WTC11 (cell line): ENCODE results near the gene DCLK1. TPM values are rescaled to one million over a fixed set of nuclear protein-coding genes. Genes with fewer than 3 reads are reported as not detected.

Experiments used
- ATAC-seq: fragments of 200-7000 bp; cut with Tn5 transposase; 2 replicates; pipeline ENCODE4 v1.10.0; 2021; ENCODE audit warnings: mild to moderate bottlenecking, moderate library complexity
- CTCF ChIA-PET: fragments of 300-600 bp; sonication (Branson Sonifier 250); formaldehyde crosslinking; loops from one replicate; lab custom pipeline; 2021; ENCODE audit warnings: antibody characterized with exemption; lab: Charles Lee
- POLR2A ChIA-PET: fragments of 350-600 bp; sonication (Branson Sonifier 250); formaldehyde crosslinking; loops from one replicate; lab custom pipeline; 2021; ENCODE audit warnings: antibody characterized with exemption; lab: Charles Lee
- DNase-seq: peaks from one replicate; pipeline ENCODE4 v3.0.0; 2021; ENCODE audit warnings: low spot score
- H3K27ac Mint-ChIP-seq: 2 replicates; pipeline ENCODE4 v1.8.0; 2021; ENCODE audit warnings: mixed read lengths
- H3K27me3 Mint-ChIP-seq: 2 replicates; pipeline ENCODE4 v1.8.0; 2021; ENCODE audit warnings: low read depth, mild to moderate bottlenecking, moderate library complexity, mixed read lengths
- H3K36me3 Mint-ChIP-seq: 2 replicates; pipeline ENCODE4 v1.8.0; 2021; ENCODE audit warnings: mixed read lengths
- H3K4me1 Mint-ChIP-seq: 2 replicates; pipeline ENCODE4 v1.8.0; 2022; ENCODE audit warnings: mixed read lengths
- H3K4me3 Mint-ChIP-seq: 2 replicates; pipeline ENCODE4 v1.8.0; 2021; ENCODE audit warnings: mild to moderate bottlenecking, moderate library complexity, mixed read lengths
- H3K9me3 Mint-ChIP-seq: 2 replicates; pipeline ENCODE4 v1.8.0; 2021; ENCODE audit warnings: mixed read lengths
- ATF1 ChIP-seq: sonication (generic); formaldehyde crosslinking; IDR thresholded peaks from 2 replicates; pipeline ENCODE4 v1.8.1; 2023; ENCODE audit warnings: mild to moderate bottlenecking, moderate library complexity, missing genetic modification reagents
- ATF3 ChIP-seq: sonication (generic); formaldehyde crosslinking; conservative IDR thresholded peaks from 2 replicates; pipeline ENCODE4 v1.8.1; 2022; ENCODE audit warnings: mild to moderate bottlenecking, missing genetic modification reagents
- CBFB ChIP-seq: sonication (generic); formaldehyde crosslinking; IDR thresholded peaks from 2 replicates; pipeline ENCODE4 v1.8.1; 2022; ENCODE audit warnings: mild to moderate bottlenecking, low read depth, missing genetic modification reagents
- CREM ChIP-seq: sonication (generic); formaldehyde crosslinking; IDR thresholded peaks from 2 replicates; pipeline ENCODE4 v1.8.1; 2022; ENCODE audit warnings: mild to moderate bottlenecking, missing genetic modification reagents, moderate library complexity
- CTCF ChIP-seq: fragments of 200-600 bp; IDR thresholded peaks from 2 replicates; pipeline ENCODE4 v1.8.0; 2022; ENCODE audit warnings: antibody characterized with exemption
- FOXK1 ChIP-seq: sonication (generic); formaldehyde crosslinking; IDR thresholded peaks from 2 replicates; pipeline ENCODE4 v1.8.0; 2022; ENCODE audit warnings: mild to moderate bottlenecking, moderate library complexity, missing genetic modification reagents
- GTF2I ChIP-seq: fragments of 250-450 bp; sonication (Bioruptor Pico); conservative IDR thresholded peaks from 2 replicates; pipeline ENCODE4 v1.4.0; 2021; ENCODE audit warnings: mild to moderate bottlenecking
- JAZF1 ChIP-seq: fragments of 250-450 bp; sonication (Bioruptor Pico); IDR thresholded peaks from 2 replicates; pipeline ENCODE4 v1.9.0; 2021; ENCODE audit warnings: moderate library complexity, mild to moderate bottlenecking, inconsistent platforms
- MXD4 ChIP-seq: fragments of 250-450 bp; sonication (Bioruptor Pico); IDR thresholded peaks from 2 replicates; pipeline ENCODE4 v1.8.0; 2021; ENCODE audit warnings: mild to moderate bottlenecking, moderate library complexity, borderline replicate concordance
- MYBL2 ChIP-seq: sonication (generic); formaldehyde crosslinking; IDR thresholded peaks from 2 replicates; pipeline ENCODE4 v1.8.1; 2023; ENCODE audit warnings: mild to moderate bottlenecking, moderate library complexity, missing genetic modification reagents
- NFYB ChIP-seq: sonication (generic); formaldehyde crosslinking; conservative IDR thresholded peaks from 2 replicates; pipeline ENCODE4 v1.8.0; 2022; ENCODE audit warnings: low read depth, missing genetic modification reagents
- PREB ChIP-seq: sonication (generic); formaldehyde crosslinking; IDR thresholded peaks from 2 replicates; pipeline ENCODE4 v1.8.1; 2022; ENCODE audit warnings: mild to moderate bottlenecking, missing genetic modification reagents, moderate library complexity, borderline replicate concordance
- PRRX2 ChIP-seq: fragments of 250-450 bp; sonication (Bioruptor Pico); IDR thresholded peaks from 2 replicates; pipeline ENCODE4 v1.8.0; 2021; ENCODE audit warnings: mild to moderate bottlenecking
- RORB ChIP-seq: fragments of 250-450 bp; sonication (Bioruptor Pico); IDR thresholded peaks from 2 replicates; pipeline ENCODE4 v1.9.0; 2021; ENCODE audit warnings: mild to moderate bottlenecking
- USF1 ChIP-seq: sonication (generic); formaldehyde crosslinking; IDR thresholded peaks from 2 replicates; pipeline ENCODE4 v1.8.0; 2022; ENCODE audit warnings: mild to moderate bottlenecking, missing genetic modification reagents
- USF2 ChIP-seq: sonication (generic); formaldehyde crosslinking; IDR thresholded peaks from 2 replicates; pipeline ENCODE4 v1.8.1; 2023; ENCODE audit warnings: mild to moderate bottlenecking, missing genetic modification reagents, moderate library complexity
- ZNF219 ChIP-seq: sonication (generic); formaldehyde crosslinking; IDR thresholded peaks from 2 replicates; pipeline ENCODE4 v1.8.0; 2023; ENCODE audit warnings: missing genetic modification reagents, mild to moderate bottlenecking, borderline replicate concordance
- ZNF281 ChIP-seq: sonication (generic); formaldehyde crosslinking; IDR thresholded peaks from 2 replicates; pipeline ENCODE4 v1.8.0; 2023; ENCODE audit warnings: mild to moderate bottlenecking, missing genetic modification reagents
- total RNA-seq: library from RNA; stranded (reverse); gene quantifications from 3 replicates; pipeline ENCODE4 v1.2.3, GENCODE V29; 2021

Gene DCLK1
- total RNA-seq, 1 experiment from 2014 or later: 18.5 TPM

- ATAC-seq (no peak), DNase-seq (no peak)
- Mint-ChIP-seq H3K4me1 (peaks cover 8% of the 10 kb centered on the region), H3K27ac (no peak overlapping the region), H3K9me3 (no peaks in the 10 kb centered on the region), H3K4me3 (no peak overlapping the region), H3K36me3 (no peaks in the 10 kb centered on the region), H3K27me3 (no peaks in the 10 kb centered on the region)
- CTCF ChIA-PET: interaction anchor here (0.6 to 1.4 kb wide), 2 partner anchors 22 to 27 kb away, joined by 3 read pairs; no protein-coding TSS in a partner anchor
- POLR2A ChIA-PET: no interaction called here
- TF ChIP-seq RORB (CRISPR knock-in tag) (no peak), PREB (no peak), CTCF (no peak), ATF3 (CRISPR knock-in tag) (no peak), MXD4 (CRISPR knock-in tag) (no peak), GTF2I (CRISPR knock-in tag) (no peak), NFYB (CRISPR knock-in tag) (no peak), CBFB (no peak), ZNF281 (no peak), MYBL2 (no peak), JAZF1 (no peak), USF1 (CRISPR knock-in tag) (no peak), FOXK1 (no peak), USF2 (CRISPR knock-in tag) (no peak), PRRX2 (no peak), ZNF219 (CRISPR knock-in tag) (no peak), ATF1 (no peak), CREM (no peak)
These were observed 339.9 kb downstream of the DCLK1 start for GRCh38 chr13:35791184-35791851.
